Muscle layer of colon (tissue), 2 donors: ENCODE results near the gene THOP1.

ENCODE experiments used
- H3K27ac ChIP-seq: one replicate; pipeline ENCODE4 v1.7.0; 2013; ENCODE audit warnings: low read depth, mild to moderate bottlenecking, low read length, moderate library complexity
- H3K27me3 ChIP-seq, 2 donors: one replicate each; pipeline ENCODE4 v1.7.0; 2013; ENCODE audit warnings: low read length in 2 of 2, mild to moderate bottlenecking in 2 of 2; ENCODE audit not compliant: insufficient read depth in 2 of 2, control insufficient read depth in 1 of 2
- H3K36me3 ChIP-seq: one replicate; pipeline ENCODE4 v1.7.0; 2013; ENCODE audit warnings: mild to moderate bottlenecking, low read length; ENCODE audit not compliant: insufficient read depth
- H3K4me1 ChIP-seq: one replicate; pipeline ENCODE4 v1.7.0; 2013; ENCODE audit warnings: mild to moderate bottlenecking, low read length; ENCODE audit not compliant: insufficient read depth
- H3K4me3 ChIP-seq, 2 donors: one replicate each; pipeline ENCODE4 v1.7.0; 2013; ENCODE audit warnings: low read length in 2 of 2, low read depth in 1 of 2, mild to moderate bottlenecking in 1 of 2, moderate library complexity in 1 of 2
- H3K9ac ChIP-seq: one replicate; pipeline ENCODE4 v1.7.0; 2013; ENCODE audit warnings: low read length
- H3K9me3 ChIP-seq: one replicate; pipeline ENCODE4 v1.7.0; 2013; ENCODE audit warnings: mild to moderate bottlenecking, low read length
- donor health status: abdominal sarcoma.
- donor health status: Adenocarcinoma of cecum.

The THOP1 gene

GRCh38 chr19:2785244-2785997 lies at the start of gene THOP1:
THOP1 (plus strand) TSS chr19:2785503; CDS start chr19:2785663, 160 bp downstream.
- H3K9ac ChIP-seq, result peak within 1 kb of the TSS; percentile 44
- H3K36me3 ChIP-seq, result peaks cover 3% of the 10 kb centered on the region
- H3K27me3 ChIP-seq, result no peaks in the 10 kb centered on the region
- H3K4me1 ChIP-seq, result peaks cover 45% of the 10 kb centered on the region
- peak within 1 kb of the TSS; percentile 66 to 67 for H3K4me3 ChIP-seq
- peak within 1 kb of the TSS; percentile 75 for H3K27ac ChIP-seq
- H3K9me3 ChIP-seq, result no peaks in the 10 kb centered on the region

DNA sequence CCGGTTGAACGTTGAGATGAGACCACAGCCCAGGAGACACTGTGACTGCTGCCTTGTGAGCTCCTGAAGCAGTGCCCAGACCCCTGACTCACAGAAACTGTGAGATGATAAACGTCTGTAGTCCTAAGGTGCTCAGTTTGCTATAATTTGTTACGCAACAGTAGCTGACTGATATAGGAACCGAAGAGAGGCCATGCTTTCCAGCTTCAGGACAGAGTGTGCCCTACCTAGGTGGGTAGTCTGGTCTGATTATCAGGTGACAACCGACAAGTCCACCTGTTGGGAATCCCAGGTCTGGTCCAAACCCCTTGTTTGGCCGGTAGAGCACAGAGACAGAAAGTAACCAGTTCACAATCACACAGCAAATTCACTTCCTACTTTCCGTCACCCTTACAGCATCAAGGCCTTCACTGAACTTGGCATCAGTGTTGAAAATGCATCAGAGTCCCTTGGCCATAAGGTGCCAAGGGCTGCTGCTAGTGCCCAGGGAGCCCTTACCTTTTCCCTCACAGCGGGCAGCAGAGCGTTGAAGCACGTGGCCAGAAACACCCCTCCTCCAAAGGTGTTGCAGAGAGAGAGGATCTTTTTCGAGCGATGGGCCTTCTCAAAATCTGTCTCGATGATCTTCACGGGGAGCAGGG lies 48.6 kb upstream of the THOP1 start:
- H3K36me3 ChIP-seq, result peaks cover 18% of the 10 kb centered on the region
- H3K4me3 ChIP-seq, result no peak overlapping the region
- H3K9me3 ChIP-seq, result no peaks in the 10 kb centered on the region
- H3K9ac ChIP-seq, result no peak overlapping the region
- no peak overlapping the region for H3K27ac ChIP-seq
- peaks cover 11% of the 10 kb centered on the region for H3K4me1 ChIP-seq
- no peaks in the 10 kb centered on the region for H3K27me3 ChIP-seq

- H3K36me3 ChIP-seq, result peaks cover 18% of the 10 kb centered on the region
- no peaks in the 10 kb centered on the region for H3K9me3 ChIP-seq
- no peaks in the 10 kb centered on the region for H3K27me3 ChIP-seq
- H3K27ac ChIP-seq, result no peak within 1 kb of the TSS
- H3K4me3 ChIP-seq, result peak within 1 kb of the TSS; percentile 85 to 99
- H3K9ac ChIP-seq, result peak within 1 kb of the TSS; percentile 24
- peaks cover 11% of the 10 kb centered on the region for H3K4me1 ChIP-seq
These were observed 45.5 kb upstream of the THOP1 start, which contains the start of gene SLC39A3 for GRCh38 chr19:2739602-2740313. SLC39A3 (minus strand) TSS chr19:2740017; CDS start chr19:2737257, 2,760 bp downstream.

DNA sequence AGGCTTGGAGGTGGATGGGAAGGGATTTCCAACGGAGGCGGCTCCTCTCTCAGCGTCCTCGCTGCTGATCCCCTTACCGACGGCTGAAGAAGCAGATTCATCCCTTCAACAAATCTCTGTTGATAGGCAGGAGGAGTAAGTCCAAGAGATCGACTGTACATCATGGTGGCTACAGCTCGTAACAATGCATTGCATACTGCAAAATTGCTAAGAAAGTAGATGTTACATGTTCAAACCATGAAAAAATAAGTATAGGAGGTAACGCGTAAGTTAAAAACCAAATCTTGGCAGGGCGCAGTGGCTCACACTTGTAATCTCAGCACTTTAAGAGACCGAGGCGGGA lies 45.0 kb upstream of the THOP1 start:
- no peaks in the 10 kb centered on the region for H3K27me3 ChIP-seq
- H3K9me3 ChIP-seq, result no peaks in the 10 kb centered on the region
- peaks cover 17% of the 10 kb centered on the region for H3K36me3 ChIP-seq
- peaks cover 11% of the 10 kb centered on the region for H3K4me1 ChIP-seq
- H3K27ac ChIP-seq, result no peak overlapping the region
- H3K9ac ChIP-seq, result no peak overlapping the region
- no peak overlapping the region for H3K4me3 ChIP-seq

DNA sequence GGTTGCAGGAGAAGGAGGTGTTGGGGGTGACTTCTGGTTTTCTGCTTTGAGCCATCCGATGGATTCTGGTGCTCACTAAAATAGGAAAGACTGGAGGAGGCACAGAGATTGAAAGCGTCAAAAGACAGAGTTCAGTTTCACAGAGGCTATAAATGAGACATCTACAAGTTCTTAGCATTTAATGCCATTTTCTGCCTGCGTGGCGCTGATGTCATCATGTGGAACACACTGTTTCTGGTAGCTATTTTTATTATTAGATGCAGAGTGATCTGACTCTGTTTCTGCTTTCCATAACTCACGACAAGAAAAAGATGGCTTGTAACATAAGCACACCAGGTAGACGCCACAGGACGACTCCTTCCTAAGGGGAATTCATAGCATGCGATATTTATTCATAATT lies 42.2 kb upstream of the THOP1 start:
- Histone ChIP-seq H3K27ac (no peak overlapping the region), H3K9ac (no peak overlapping the region), H3K4me1 (peaks cover 11% of the 10 kb centered on the region), H3K9me3 (no peaks in the 10 kb centered on the region), H3K4me3 (no peak overlapping the region), H3K27me3 (no peaks in the 10 kb centered on the region), H3K36me3 (no peaks in the 10 kb centered on the region)

DNA sequence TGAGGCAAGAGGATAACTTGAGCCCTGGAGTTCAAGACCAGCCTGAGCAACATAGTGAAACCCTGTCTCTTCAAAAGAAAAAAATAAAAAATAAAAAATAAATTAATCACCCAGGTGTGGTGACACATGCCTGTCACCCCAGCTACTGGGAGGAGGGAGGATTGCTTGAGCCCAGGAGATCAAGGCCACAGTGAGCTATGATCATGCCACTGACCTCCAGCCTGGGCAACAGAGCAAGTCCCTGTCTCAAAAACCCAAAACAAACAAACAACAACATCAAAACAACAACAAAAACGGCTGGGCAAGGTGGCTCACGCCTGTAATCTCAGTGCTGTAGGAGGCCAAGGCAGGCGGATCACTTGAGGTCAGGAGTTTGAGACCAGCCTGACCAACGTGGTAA lies 41.2 kb upstream of the THOP1 start:
- H3K9ac ChIP-seq, result no peak overlapping the region
- no peak overlapping the region for H3K4me3 ChIP-seq
- no peaks in the 10 kb centered on the region for H3K36me3 ChIP-seq
- H3K27me3 ChIP-seq, result no peaks in the 10 kb centered on the region
- H3K9me3 ChIP-seq, result no peaks in the 10 kb centered on the region
- no peak overlapping the region for H3K27ac ChIP-seq
- H3K4me1 ChIP-seq, result peaks cover 4% of the 10 kb centered on the region

DNA sequence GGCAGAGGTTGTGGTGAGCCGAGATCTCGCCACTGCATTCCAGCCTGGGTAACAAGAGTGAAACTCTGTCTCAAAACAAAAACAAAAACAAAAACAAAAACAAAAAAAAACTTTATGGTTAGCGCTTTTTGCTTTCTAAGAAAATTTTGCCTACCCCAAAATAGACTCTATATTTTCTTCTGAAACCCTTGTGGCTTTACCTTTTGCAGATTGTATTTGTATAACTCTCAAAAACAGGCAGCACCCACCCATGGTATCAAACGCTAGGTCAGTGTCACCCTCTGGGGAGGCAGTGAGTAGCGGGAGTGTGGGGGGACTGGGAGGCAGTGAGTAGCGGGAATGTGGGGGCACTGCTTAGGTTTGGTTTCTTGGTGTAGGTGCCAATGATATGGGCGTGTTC lies 38.0 kb upstream of the THOP1 start:
- no peak overlapping the region for H3K4me3 ChIP-seq
- no peak overlapping the region for H3K9ac ChIP-seq
- no peak overlapping the region for H3K27ac ChIP-seq

DNA sequence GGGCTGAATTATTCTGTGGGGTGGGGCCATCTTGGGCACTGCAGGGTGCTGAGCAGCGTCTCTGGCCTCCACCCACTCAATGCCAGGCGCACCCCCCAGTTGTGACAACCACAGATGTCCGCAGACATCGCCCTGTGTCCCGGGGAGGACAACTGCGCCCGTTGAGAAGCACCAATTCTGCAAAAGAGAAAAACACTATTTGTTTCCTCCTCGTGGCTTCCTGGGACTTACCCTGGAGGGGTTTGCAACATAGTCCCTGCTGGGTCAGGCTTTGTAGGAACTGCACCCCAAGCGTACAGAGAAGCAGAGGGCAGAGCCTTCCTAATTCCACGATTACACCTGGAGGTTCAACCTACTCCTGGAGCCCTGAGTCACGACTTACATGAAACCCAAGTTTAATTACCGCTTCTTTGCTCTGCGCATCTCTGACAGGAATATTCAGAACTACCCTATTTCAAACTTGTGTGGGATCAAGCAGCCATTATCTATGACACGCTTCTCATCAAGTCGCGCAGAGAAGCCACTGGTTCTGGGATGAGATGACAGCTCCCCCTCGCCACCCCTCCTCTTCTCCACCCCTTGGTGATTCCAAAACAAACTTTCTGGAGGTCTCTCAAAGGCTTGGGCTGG lies 34.4 kb upstream of the THOP1 start:
- Histone ChIP-seq H3K27ac (no peak overlapping the region), H3K36me3 (peaks cover 9% of the 10 kb centered on the region)

More for the DNA sequence above, 38.0 kb upstream of the THOP1 start:
- Histone ChIP-seq H3K4me1 (no peaks in the 10 kb centered on the region), H3K27me3 (no peaks in the 10 kb centered on the region), H3K9me3 (no peaks in the 10 kb centered on the region), H3K36me3 (no peaks in the 10 kb centered on the region)

GRCh38 chr19:2751438-2751830 lies 33.9 kb upstream of the THOP1 start:
- H3K27ac ChIP-seq, result no peak overlapping the region
- no peaks in the 10 kb centered on the region for H3K27me3 ChIP-seq
- H3K9me3 ChIP-seq, result no peaks in the 10 kb centered on the region

More for the DNA sequence above, 34.4 kb upstream of the THOP1 start:
- H3K4me3 ChIP-seq, result no peak overlapping the region
- no peaks in the 10 kb centered on the region for H3K4me1 ChIP-seq
- no peaks in the 10 kb centered on the region for H3K27me3 ChIP-seq
- no peak overlapping the region for H3K9ac ChIP-seq
- no peaks in the 10 kb centered on the region for H3K9me3 ChIP-seq

DNA sequence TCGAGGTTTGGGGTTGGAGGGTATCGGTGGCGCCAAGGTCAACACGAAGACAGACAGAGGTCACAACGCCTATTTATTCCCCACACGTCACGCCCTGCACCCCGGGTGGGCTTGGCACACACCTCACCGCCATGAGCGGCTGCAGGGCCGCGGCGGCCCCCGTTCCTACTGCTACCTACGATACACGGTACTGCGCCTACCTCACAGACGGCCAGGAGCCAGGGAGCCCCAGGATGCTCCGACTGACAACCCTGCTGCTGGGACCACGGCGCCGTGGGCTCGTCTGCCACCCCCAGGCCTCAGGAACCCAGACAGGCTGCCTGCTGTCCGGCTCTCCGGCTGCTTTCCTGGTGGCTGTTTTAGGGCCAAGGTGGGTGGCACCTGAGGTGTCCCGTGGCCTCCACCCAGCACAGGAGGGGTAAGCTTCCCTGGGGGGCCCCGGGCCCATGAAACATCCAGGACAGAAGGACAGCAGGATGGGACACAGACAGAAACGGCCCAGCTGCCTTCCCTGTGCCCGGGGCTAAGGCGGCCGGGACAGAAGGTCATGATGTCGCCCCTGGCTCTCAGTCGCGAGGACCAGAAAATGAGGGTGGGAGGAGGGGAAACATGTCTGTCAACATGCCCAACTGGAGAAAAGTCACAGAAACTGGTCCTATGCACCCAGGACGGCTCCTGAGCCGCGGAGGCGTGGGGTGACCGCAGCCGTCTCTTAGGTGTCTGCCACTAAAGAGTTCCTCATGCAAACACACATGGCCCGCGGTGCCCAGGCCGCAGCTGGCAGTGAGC lies 30.4 kb upstream of the THOP1 start:
- Histone ChIP-seq H3K4me3 (no peak overlapping the region), H3K4me1 (no peaks in the 10 kb centered on the region), H3K9me3 (no peaks in the 10 kb centered on the region), H3K27me3 (no peaks in the 10 kb centered on the region), H3K9ac (no peak overlapping the region), H3K36me3 (peaks cover 27% of the 10 kb centered on the region), H3K27ac (no peak overlapping the region)

More at GRCh38 chr19:2751438-2751830, 33.9 kb upstream of the THOP1 start:
- Histone ChIP-seq H3K9ac (no peak overlapping the region), H3K36me3 (peaks cover 12% of the 10 kb centered on the region), H3K4me3 (no peak overlapping the region), H3K4me1 (no peaks in the 10 kb centered on the region)

GRCh38 chr19:2755448-2755705 lies 29.9 kb upstream of the THOP1 start:
- H3K4me3 ChIP-seq, result no peak overlapping the region
- no peaks in the 10 kb centered on the region for H3K4me1 ChIP-seq
- no peaks in the 10 kb centered on the region for H3K9me3 ChIP-seq
- H3K9ac ChIP-seq, result no peak overlapping the region
- H3K27ac ChIP-seq, result no peak overlapping the region
- no peaks in the 10 kb centered on the region for H3K27me3 ChIP-seq
- H3K36me3 ChIP-seq, result peaks cover 27% of the 10 kb centered on the region
